Renal cortex interstitium (tissue), 11 donors: ENCODE results near the gene DDX10. TPM values are rescaled to one million over a fixed set of nuclear protein-coding genes. Genes with fewer than 3 reads are reported as not detected.

ENCODE experiments used
- DNase-seq, 11 donors: peaks; one replicate each; pipeline ENCODE4 v3.0.0-alpha.2; 2013; ENCODE audit warnings: low read depth in 9 of 11, low spot score in 4 of 11; ENCODE audit errors: extremely low read depth in 1 of 11
- polyA plus RNA-seq, 3 donors: library from polyadenylated mRNA; unstranded; fragments of 120-200 nt; gene quantifications; one replicate each; pipeline ENCODE4 v1.2.1, GENCODE V29; 2013; ENCODE audit not compliant: insufficient read length in 3 of 3

The DDX10 gene
- polyA plus RNA-seq, 3 donors, result 73.2 to 102 (median 85.4) TPM

DNA sequence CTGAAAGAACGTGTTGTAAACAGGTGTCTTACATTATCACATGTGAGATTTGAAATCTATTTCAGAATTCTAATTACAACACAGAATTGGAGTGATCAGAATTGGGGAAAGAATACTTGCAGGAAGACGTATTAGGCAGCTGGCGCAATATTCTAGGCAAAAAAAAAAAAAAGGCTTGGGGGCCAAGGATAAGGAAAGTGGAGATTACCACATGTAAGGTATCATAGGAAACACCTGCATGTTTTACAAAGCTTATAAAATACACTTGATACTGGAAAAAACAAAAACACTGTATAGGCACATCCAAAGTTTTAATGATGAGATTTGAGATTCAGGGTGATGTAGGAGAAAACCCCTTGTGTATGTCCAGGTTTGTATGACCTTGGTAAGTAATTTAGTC is 245.1 kb downstream of the DDX10 start:
- DNase-seq, result no peak

- no peak for DNase-seq
Measured at GRCh38 chr11:108912581-108912980, 247.7 kb downstream of the DDX10 start.

GRCh38 chr11:108913204-108913603 is 248.3 kb downstream of the DDX10 start:
- no peak for DNase-seq

DNA sequence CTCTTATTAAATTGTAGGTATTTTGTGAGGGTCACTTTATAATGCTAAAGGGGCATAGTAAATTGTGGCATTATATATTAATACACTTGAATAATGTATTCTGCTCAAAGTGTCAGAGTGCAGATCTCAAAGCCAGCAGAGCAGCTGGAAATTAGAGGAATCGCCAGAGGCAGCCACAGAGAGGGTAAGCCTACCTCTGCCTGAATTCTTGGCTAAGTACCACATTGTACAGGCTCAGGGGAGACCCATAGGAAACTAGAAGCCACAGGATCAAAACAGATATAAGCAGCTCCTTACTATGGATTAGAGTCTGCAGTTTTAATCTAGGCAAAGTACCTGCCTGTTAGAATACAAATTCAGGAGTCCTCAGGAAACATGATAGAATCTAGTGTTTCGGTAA is 249.3 kb downstream of the DDX10 start:
- no peak for DNase-seq

DNA sequence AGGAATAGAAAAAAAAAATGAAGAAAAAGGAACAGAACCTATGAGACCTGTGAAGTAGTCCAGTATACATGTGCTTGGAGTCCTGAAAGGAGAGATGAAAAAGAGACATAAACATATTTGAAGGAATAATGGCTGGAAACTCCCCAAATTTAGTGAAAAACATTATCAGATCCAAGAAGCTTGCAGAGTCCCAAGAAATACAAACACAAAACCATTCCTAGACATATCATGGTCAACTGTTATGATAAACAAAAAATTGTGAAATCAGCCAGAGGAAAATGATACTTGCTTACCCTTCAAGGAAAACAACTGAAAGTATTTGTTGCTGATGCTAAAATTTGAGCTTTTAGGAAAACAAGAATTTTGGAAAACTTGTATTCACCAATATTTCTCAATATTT is 250.1 kb downstream of the DDX10 start:
- no peak for DNase-seq

GRCh38 chr11:108915666-108916065 is 250.8 kb downstream of the DDX10 start:
- no peak for DNase-seq

DNA sequence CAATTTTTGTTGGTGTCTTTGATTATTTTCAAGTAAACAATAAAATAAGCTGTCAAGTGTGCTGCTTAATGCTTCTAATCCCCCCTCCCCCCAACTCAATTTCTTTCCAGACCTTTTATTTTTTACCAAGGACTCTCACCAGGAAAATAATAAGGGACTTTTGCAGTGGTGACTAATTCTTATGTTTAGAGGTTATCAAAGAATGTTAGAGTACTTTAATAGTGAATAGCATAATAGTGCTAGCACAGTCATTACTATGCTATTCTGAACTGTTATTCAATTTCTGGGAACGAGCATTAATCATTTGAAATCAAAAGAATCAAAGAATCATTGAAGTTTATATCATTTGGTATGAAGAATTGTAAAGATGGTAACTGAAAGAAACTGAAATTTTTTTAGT is 251.4 kb downstream of the DDX10 start:
- DNase-seq, result no peak

DNA sequence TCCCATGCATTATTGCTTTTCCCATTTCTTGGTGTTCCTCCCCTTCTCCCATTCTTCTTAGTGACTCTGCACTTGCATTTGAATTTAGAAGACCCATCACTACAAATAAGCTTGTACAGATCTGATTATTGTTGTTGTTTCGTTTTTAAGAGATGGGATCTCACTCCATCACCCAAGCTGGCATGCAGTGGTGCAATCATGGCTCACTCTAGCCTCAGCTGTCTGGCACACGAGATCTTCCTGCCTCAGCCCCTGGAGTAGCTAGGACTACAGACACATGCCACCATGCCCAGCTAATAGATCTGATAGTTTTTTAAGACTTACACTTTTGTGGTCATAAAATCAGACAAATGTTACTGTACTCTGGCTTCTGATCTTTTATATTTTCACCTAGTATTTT is 252.1 kb downstream of the DDX10 start:
- no peak for DNase-seq

GRCh38 chr11:108921211-108921610 is 256.3 kb downstream of the DDX10 start:
- no peak for DNase-seq

DNA sequence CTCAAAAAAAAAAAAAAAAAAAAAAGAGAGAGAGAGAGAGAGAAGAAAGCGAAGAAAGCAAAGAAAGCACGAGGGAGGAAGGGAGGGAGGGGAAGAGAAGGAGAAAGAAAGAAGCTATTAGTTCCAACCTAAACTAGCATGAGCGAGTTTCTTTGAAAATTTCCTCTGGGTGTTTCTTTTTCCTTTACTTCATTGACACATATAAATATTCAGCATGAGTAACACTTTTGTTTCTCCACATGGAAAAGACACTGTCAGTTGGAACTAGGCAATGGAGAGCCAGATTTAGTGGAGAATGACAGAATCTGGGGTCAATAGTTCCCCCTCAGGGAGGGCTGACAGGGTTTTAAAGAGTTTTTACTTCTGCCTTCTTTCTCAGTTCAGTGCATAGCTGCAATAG is 257.4 kb downstream of the DDX10 start:
- DNase-seq, result no peak

DNA sequence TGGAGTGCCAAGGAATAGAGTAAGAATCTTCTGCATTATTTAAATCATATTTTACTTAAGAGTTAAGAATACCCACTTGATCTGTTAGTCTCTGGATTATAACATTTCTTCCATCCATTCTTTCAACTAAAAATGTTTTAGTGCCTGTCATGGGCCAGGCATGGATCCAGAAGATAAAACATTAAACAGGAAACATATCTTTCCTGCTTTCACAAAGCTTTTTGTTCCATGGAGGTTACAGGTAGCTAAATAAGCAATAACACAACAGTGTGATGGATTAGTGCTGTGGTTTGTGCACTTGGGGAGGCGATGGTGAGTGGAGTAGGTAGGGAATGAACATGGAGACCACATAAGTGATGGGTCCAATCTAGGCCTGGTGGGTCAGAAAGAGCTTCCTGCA is 258.5 kb downstream of the DDX10 start:
- no peak for DNase-seq

DNA sequence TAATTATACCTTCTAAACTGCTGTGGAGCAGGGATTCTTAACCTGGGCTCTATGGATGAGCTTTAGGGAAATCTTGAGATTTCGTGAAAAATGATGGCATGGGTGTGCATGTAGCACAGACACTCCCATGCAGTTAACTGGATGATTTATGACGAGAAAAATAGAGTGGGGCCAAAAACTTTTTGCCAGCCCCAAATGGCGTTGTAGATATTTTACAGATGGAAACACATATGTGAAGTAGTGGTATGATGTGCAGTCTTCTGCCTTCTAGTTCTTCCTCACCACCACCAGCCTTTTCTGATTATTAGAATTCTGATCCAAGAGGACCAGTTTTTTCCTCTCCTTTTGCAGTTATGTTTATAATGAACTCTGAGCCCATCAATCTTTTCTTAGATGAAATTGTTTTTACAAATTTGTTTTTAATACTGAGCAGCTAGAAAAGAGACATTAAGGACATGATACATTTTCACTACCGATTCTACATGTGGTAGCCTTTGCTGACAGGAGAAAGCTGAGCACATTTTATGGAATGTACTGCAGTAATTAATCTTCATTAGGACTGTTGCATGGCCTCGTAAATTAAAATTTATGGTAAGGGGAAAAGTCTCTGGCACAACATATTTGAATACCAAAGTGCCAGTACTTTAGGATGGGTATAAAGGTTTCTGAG is 261.4 kb downstream of the DDX10 start:
- DNase-seq, result no peak

DNA sequence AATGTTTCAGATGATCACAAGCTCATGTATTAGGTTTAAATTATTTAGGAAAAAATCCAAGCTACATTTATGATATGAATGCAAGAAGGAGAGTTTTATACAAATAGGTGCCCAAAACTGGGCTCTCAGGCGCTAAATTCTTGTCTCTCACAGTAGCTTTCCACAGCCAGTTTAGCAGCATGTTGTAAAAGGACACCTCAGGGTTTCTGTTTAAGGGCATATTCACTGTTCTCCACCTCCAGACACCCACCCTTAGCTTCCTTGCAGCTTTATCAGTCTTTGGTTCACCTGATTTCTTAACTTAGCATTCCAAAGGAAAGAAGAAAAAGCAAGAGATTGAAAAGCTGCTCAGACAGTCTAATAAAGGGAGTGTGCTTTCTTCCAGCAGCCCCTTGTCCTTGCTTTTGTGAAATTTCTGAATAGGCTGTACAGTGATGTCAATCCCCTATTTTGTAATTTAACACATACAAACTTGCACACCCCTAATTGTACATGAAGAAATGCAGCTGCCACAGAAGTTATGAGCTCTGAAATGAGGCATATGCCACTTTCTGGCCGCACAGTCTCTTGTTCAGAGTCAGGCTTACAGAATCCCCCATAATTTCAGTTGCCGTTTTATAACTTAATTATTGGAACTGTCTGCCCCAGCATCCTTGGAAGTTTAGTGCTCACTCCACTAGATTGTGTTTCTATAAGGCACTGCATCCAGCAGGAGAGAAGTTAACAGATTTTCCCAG is 262.1 kb downstream of the DDX10 start:
- DNase-seq, result peak in 2 of 11 donors; percentile 23 to 30

DNA sequence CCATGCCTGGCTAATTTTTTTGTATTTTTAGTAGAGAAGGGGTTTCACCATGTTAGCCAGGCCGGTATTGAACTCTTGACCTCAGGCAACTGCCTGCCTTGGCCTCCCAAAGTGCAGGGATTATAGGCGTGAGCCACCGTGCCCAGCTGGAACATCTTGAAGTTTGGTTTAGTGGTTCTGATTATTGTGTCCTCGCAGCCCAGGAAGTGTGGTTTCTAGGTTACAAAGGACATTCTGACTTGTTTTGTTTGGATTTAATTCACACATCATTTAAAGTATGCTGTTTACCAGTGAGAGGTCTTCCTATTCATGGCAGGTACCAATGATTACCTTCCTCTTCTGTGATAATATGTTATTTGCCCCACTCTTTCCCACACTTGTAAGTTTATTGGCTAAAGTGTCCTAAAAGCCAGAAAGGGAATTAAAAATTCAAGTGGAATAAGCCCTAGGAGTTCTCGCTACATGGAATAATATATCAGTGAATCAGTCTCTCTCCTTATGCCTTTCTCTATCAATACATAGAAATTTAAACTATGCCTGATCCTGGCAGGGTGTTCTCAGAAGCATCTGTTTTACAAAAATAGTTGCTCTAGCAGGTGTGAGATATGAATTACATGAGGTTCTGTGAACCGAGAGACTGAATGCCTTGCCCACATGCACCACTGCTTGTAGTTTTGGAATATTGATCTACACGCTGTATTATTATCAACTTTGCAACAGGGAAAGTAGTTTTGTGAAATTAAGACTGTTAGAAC is 263.1 kb downstream of the DDX10 start:
- DNase-seq, result no peak

DNA sequence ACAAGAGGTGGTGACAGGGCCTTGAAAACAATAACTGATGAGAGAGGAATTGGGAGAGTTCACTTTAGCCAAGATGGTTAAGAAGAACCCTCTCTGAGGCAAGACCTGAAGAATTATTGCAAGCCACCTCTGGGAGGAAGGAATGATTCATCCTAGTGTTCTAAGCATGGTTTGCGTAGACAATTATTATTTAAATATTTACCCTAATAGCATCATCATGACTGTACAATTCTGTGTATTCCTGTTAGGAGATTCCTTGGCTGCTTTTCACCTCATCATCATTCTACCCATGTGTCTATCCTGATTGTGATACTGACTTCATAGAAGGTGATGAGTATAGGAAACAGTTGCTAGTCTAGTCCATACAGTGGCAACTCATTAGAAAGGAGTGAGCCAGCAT is 264.4 kb downstream of the DDX10 start:
- DNase-seq, result no peak

GRCh38 chr11:108931168-108931567 is 266.3 kb downstream of the DDX10 start:
- DNase-seq, result no peak

DNA sequence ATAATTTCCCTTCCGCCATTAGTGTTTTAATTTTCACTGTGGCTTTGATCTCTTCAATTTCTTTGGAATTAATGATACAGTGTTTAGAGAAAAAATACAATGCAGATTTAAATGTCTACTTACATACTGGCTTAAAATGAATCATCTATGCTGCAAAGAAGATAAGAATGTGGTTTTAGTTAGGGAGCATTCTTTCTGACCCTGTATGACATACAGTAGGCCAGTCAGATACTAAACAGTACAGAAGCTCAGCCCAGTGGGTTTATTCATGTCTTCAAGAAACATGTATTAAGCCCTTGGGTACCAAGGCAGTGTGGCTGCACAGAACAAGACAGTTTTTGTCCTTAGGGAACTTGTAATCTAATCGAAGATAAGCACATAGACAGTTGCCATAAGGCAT is 268.8 kb downstream of the DDX10 start:
- no peak for DNase-seq

DNA sequence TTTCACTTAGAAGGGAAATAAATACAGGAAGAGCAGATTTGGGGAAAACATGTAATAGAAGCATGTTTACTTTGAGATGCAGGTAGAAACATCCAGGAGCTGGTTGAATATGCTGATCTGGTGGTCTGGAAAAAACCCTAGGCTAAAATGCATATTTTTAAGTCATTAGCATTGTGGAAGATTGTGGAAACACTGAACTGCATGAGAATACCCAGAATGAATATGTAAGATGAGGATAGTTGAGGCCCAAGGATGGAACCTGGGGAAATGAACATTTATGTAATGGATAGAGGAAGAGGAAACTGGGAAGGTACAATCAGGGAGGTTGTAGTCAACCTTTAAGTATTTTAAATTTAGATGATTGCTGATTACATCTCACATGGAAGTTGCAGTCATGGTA is 269.4 kb downstream of the DDX10 start:
- no peak for DNase-seq

GRCh38 chr11:108934696-108935095 is 269.8 kb downstream of the DDX10 start:
- no peak for DNase-seq

DNA sequence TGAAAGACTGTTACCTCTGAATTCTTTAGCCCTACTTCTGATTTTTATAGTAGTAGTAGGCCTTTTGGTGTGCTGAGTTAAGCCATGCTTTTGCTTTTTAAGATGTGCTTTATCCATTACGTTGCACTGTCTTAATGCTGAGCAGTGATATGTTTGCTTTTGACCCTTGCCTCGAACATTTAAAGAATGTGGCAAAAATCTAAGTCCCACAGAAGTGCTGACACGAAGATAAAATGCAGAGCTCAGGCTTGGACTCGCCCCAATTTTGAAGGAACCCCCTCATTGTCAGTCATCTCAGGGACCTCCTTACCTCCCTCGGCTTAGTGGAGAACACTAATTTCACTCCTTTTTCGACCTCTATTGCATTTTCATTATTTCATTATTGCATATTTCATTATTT is 272.9 kb downstream of the DDX10 start:
- no peak for DNase-seq
